ENCODE results near the gene ARHGAP30. TPM values are rescaled to one million over a fixed set of nuclear protein-coding genes. Genes with fewer than 3 reads are reported as not detected.

ARHGAP30 gene
- total RNA-seq, 1 donor from 2014 or later = 3.0 TPM

DNA sequence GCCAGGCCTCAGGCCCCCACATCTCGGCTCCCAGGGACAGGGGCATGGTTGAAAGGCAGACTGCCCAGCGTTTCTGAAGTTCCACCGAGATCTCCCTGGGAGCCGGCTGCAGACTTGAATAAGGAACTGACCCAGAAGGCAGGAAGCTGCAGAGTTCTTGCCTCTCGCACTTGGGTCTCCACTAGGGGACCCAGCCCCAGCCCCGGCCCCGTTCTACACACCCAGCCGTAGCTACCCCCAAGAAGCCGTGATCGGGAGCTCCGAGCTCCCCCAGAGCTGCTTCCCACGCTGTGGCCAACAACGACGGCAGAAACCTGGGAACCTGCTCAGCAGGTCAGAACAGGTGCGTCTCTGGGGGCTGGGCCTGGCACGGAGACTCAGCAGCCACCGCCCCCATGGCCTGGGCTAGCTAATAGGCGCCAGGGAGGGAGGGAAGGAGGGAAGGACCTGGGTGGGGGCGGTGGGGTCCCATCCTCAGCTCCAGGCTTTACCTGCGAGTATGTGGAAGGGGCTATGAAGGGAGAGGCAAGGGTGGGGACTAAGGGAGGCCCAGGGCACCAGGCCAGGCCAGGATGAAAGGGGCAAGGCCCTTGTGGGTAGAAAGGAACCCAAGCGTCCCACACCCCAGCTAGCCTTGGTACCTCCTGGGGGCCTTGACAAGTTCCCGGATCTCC is 19.7 kb upstream of the ARHGAP30 start, which contains the start of gene NECTIN4:
NECTIN4 (minus strand) TSS at position 308 of the 674 bp plus-strand sequence; CDS start at position 46, 262 bp downstream.
- DNase-seq = peak; percentile 45

DNA sequence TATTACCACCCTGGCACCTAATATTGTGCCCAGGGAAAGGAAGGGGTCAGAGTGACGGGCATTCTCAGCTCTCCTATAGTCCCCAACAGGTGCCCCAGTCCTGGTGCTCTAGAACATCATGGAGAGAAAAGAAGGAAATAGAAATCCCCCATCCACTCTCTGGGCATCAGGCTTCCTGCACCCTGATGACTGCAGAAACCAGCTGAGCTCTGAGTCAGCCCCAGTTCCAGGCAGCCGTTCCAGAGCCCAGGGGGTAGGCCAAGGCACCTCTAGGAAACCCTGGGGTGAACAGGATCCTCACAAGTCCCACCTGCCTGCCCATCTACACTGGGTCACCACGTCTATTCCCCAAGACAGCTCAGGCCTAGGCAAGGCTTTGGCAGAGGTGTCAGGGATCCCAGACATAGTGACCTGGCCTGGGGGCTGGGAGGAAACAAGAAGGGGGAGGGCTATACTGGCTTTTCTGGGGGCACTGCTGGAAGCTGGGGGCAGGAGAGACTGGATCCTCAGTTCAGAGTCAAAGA is 19.0 kb upstream of the ARHGAP30 start:
- no peak for DNase-seq

DNA sequence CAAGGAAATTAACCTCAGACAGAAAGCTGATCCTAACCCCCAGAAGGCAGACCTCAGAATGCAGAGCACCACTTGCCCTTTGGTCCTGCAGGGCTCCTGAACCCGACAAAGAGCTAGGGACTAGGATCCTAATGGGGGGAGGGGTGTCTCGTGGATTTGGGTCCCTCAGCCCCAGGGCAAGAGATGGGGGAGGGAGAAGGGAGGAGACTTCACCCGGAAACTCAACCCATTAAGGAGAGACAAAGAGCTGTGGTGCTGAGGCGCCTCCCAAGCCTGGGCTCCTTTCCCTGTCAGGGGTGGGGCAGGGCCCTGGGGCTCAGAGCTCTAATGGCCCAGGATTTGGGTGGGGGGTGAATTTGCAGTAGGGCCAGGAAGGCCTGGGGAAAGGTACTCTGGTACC is 16.8 kb upstream of the ARHGAP30 start:
- no peak for DNase-seq

DNA sequence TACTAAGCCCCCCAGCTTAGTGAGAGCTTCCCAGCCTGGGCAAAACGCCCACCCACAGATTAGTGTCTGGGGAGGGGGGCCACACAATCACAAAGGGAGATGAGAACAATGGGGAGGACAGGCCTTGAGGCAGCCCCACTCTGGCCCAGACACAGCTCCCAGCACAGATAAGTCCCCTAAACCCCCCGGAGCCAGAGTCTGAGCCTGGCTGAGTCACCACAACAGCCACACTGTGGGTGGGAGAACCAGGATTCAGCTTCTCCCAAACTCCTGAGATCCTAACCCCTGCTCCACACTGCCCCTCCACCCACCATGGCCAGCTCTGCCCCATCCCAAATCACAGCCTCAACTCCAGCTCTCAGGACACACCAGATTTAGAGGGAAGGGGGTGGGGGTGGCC is 15.5 kb upstream of the ARHGAP30 start:
- no peak for DNase-seq

GRCh38 chr1:161084597-161084988 is 14.9 kb upstream of the ARHGAP30 start:
- peak; percentile 37 for DNase-seq

- DNase-seq = no peak
These were observed 14.3 kb upstream of the ARHGAP30 start for GRCh38 chr1:161083748-161084596.

DNA sequence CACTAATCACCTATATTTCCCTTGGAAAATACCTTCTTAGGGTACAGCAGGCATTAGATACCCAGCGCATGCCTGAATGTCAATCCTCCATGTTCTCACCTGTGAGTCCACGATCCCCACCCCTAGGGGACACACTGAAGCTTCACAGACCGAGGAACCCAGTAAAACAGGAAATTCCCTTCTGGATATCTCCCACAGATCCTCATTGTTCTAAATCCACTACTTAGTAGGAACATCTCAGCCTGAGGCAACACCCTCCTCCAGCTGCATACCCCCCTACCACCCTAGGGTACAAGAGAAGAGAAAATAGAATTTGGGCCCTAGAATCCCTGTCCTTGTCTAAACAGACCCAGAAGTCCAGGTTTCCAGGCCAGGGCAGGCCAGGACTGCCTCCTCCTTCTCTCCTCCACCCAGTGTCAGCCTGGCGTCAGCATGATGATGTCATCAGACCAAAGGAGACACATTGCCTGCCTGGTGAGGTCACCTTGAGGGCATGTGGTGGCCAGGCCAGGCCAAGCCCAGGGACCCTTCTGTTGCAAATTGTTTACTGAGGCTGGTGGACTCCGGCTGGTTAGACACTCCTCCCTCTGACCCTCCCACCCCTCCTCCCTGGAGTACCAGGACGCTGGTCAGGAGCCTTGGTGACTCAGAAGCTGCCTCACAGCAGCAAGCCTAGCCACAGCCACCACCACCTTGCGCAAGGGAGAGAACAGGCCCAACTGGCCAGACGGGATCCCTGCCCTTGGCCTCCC is 13.5 kb upstream of the ARHGAP30 start:
- DNase-seq = no peak

- DNase-seq = no peak
These were observed 12.8 kb upstream of the ARHGAP30 start for GRCh38 chr1:161082483-161082882.

- no peak for DNase-seq
These were observed 11.8 kb upstream of the ARHGAP30 start for GRCh38 chr1:161081519-161081918.

DNA sequence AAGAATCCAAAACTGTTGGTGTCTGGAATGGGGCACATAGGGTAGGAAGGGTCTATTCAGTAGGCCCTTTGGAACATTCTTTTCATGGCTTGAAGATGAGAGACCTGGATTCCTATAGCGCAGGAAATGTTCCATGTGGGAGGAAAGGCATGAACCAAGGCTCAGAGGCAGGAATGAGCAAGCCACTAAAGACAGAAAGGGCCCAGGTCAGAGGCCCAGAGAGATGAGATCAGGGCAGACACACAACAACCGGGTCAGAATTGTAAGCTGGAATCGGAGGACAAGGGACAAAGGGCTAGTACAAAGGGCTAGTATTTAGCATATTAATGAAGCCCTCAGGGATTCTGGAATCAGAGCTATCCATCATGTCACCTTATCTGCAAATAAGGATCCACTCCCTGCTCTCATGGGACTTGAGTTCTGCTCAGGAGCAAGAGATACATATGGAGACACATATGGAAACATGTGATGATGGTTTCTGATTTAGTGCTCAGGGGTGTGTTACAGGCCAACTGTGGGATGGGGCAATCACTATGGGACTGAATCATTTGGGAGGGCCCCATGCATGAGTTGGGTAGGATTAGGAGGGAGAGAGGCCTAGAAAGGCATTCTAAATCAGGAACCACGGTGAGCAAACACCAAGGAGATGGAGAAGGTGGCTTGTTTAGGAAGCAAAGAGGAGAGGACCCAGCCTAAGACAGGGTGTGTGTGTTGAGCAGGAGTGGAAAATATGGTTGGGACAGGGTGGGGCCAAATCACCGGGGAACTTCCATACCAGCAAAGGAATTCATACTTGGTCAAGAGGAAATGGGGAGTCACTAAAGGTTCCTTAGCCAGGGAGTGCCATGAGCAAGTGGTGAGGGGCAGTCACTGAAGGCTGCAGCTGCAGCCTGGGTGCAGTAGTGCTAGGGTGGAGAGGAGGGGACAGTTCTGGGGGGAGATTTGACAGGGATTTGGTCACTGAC is 11.0 kb upstream of the ARHGAP30 start:
- no peak for DNase-seq

- DNase-seq = no peak
These were observed 9.9 kb upstream of the ARHGAP30 start for GRCh38 chr1:161079436-161080110.

DNA sequence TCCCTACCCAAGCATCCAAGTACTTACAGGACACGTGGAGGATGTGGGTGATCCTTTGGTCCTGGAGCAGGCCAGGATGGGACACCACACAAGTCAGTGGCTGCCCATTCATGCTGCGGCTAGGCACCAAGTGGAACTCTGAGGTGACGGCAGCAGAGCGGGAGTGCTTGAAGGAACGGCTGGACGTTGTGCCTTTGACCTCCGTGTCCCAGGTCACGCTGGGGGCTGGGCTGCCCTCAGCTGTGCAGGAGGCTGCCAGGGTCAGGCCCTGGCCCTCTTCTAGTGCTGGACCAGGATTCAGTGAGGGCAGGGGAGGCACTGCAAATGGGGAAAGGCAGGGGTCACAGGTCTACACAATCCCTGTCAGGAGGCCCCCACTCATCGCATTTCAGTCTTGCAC is 7.7 kb upstream of the ARHGAP30 start:
- DNase-seq = no peak

DNA sequence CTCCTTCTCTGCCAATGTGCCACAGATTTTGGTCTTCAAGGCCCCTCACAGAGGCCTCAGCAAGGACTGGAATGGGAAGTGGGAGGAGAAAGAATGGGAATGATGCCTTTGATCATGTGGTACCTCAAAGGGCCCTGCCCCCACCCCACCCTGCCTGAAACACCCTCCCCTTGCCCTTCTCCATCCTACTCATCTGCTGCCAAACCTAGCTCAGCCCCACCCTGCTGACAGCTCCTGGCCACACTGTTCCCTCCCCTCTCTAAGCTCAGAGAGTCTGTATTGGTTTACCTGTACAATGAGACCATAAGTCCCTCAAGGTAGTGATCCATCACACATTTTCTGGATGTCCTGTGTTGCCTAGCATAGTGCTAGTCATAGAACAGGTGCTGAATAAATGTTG is 6.7 kb upstream of the ARHGAP30 start:
- no peak for DNase-seq

- DNase-seq = peak; percentile 42
These were observed 5.1 kb upstream of the ARHGAP30 start for GRCh38 chr1:161074676-161075368.

GRCh38 chr1:161073474-161074121 is 3.9 kb upstream of the ARHGAP30 start:
- DNase-seq = no peak

DNA sequence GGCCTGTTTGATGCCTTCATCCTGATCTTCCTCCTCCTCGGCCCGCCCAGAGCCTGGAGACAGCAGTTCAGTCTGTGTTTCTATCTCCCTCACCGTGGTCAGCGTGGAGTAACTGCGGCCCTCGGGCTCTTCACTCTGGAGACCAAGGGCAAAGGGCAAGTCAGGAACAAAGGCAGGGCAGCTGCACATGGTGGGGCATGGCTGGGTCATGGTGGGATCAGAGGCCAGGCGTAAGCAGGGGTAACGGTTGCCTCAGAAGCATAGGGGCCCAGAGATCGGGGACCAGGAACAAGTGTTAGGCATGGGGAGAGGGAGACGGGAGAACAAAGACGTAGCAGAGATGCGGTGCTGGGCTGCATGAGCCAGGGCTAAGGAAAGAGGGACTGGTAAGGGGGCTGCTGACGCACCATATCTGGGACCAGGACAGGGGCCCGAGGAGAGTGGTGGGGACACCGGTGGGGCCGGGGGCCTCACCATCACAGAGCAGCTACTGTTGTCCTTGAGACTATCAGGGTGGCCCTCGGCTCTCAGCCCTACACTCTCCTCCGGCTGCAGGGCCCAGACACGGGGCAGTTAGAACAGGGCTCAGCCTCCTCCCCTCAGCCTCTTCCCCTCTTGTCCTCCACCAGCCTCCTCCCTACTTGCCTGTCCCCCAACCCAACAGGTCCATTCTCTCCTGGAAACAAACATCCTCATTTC is 3.2 kb upstream of the ARHGAP30 start:
- DNase-seq = no peak

GRCh38 chr1:161071886-161072371 is 2.2 kb upstream of the ARHGAP30 start:
- DNase-seq = peak; percentile 31

- DNase-seq = no peak
These were observed 1.1 kb upstream of the ARHGAP30 start for GRCh38 chr1:161070761-161071160.

DNA sequence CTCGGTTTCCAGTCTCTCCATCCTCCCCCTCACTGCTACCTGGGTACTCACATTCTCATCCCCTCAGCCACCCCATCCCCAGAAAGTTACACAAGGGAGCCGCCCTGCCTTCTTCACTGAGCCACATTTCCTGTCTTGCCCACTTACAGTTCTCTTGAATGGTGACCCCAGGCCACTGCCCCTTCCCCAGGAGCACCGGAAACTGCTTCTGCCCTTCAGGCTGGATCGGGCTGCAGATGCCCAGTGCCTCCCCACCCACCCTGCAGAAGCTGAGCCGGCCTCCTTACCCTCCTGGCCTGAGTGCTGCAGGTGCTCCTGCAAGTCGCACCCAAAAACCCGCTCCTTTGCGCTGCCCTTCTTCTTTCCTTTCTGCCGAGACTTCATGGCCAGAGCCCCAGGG is 450 bp downstream of the ARHGAP30 start:
- no peak for DNase-seq
